GM12801 (cell line): ENCODE measurements around the gene GPR152.

Experiments
- TF ChIP-seq, protein P1 (sequence below): IDR thresholded peaks from one replicate; pipeline ENCODE4 v1.5.1; 2011; ENCODE audit warnings: control low read depth; ENCODE audit not compliant: insufficient read length; ENCODE audit errors: extremely low read depth

GPR152 gene

DNA sequence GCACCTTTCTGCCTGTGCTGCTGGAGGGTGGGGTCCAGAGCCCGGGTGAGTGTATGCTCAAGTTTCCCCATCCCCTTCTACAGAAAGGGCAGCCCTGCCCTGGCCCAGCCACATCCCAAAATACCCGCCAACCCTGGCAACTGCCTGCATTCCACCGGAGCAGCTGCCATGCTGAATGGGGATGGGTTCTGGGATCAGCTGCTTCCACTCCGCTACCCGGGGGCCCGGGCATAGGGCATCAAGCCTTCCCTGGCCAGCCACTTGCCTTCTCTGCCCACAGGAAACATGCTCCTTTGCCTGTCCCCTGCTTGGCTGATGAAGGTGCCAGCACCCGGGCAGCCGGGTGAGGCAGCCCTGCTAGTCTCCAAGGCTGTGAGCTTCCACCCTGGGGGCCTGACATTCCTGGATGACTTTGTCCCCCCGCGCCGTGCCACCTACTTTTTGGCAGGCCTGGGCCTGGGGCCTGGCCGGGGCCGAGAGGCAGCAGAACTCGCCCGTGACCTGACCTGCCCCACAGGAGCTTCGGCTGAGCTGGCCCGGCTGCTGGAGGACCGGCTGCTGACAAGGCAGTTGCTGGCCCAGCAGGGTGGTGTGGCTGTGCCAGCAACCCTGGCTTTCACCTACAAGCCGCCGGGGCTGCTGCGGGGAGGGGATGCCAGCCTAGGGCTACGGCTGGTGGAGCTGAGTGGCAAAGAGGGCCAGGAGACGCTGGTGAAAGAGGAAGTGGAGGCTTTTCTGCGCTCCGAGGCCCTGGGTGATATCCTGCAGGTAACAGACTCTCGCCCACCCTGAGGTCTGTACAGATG, 33.9 kb downstream of the GPR152 start:
- TF ChIP-seq, protein P1, sequence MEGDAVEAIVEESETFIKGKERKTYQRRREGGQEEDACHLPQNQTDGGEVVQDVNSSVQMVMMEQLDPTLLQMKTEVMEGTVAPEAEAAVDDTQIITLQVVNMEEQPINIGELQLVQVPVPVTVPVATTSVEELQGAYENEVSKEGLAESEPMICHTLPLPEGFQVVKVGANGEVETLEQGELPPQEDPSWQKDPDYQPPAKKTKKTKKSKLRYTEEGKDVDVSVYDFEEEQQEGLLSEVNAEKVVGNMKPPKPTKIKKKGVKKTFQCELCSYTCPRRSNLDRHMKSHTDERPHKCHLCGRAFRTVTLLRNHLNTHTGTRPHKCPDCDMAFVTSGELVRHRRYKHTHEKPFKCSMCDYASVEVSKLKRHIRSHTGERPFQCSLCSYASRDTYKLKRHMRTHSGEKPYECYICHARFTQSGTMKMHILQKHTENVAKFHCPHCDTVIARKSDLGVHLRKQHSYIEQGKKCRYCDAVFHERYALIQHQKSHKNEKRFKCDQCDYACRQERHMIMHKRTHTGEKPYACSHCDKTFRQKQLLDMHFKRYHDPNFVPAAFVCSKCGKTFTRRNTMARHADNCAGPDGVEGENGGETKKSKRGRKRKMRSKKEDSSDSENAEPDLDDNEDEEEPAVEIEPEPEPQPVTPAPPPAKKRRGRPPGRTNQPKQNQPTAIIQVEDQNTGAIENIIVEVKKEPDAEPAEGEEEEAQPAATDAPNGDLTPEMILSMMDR: no peak

GRCh38 chr11:67417425-67417824, 35.1 kb downstream of the GPR152 start:
- TF ChIP-seq, protein P1: no peak

DNA sequence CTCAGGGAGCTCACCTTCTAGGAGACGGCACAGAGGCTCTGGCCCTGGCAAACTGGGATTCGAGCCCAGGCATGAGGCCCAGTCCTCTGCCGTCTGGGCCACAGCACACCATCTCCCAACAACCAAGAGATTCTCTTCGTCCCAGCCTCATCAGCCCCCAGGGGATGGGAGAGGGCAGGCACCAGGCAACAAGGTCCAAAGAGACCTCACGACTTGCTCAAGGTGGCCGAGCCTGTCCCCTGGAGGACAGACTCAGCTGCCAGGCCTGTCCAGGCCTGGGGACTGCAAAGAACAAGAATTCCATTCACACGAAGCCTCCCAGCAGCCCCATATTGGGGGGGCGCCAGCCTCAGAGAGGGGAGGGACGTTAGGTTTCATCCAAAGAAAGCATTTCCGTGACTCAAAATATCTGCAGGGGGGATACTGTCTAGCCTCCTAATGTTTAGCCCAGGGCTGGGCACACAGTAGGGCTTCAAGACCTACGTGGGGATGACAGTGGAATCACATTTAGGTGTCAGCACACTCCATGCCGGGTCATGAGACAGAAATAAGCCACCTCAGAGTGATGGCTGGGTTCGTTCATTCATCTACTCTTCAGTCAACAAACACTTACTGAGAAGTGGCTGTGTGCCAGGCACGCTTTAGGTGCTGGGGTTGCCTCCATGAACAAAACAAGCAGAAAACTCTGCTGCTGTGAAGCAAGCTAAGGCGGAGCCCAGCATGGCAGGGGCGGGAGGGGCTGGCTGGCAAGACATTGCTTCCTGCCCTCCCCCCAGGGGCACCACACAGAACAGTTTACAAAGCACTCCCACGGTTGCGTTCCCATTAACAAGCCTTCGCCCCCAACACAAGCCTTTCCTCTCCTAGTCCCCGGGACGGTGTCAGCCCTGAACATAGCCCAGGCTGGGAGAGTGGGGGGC, 35.9 kb downstream of the GPR152 start:
- TF ChIP-seq, protein P1: no peak

- TF ChIP-seq, protein P1: no peak
These were observed 36.8 kb downstream of the GPR152 start, which contains the start of gene CARNS1 for GRCh38 chr11:67415501-67416304. CARNS1 (plus strand) TSS chr11:67415678; CDS start chr11:67416200, 522 bp downstream.

DNA sequence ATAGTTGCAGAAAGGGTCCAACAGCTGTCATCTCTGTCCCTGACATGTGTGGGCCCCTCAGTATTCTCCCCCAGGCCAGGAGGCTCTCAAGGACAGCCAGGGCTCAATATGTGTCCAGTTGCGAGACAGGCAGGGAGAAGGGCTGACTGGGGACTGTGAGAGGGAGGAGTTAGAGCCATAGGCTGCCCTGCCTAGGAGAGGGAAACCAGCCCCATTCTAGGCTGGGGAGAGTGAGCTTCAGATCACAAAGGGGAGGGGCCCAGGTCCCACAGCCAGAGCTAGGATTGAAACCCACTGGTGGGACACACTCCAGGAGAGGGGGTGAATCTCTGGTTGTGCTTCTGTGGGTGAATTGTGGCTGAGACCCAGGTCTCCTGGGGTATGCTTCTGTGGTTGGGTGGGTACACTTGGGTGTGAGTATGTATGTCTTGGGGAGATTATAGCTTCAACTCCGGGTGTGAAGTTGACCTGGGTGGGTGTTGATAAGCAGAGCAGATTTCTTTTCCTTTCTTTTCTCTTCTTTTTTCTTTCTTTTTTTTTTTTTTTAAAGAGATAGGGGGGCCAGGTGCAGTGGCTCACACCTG, 39.2 kb downstream of the GPR152 start:
- TF ChIP-seq, protein P1: no peak

DNA sequence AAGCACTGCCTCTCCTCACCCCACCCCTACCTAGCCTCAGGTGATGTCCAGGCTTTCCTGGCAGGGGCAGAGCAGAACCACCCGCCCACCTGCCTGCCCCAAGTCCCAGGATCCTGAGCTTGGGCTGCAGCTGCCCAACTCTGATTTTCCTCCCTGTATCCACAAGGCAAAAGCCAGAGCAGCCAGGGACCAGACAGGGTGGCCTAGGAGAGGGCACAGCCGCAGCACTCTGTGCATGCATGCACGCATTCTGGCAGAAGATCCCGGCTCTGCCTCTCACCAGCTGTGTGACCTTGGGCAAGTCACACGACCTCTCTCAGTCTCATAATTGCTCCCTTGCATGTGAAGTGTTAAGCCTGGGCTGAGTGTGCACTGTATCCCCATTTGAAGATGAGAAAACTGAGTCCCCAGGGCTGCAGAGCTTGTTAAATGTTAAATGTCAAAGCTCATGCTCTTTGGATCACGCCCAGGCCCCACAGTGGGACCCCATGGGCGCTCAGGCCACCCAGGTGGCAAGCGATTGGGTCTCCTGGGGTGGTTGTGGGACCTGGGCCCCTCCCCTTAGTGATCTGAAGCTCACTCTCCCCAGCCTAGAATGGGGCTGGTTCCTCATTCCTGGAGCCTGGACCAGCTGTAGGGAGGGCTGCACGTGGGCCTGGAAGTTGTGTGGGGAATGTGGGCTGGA, 39.9 kb downstream of the GPR152 start:
- TF ChIP-seq, protein P1: no peak
